Muscle of back (tissue), 11 donors: ENCODE results near the gene SLC9A7. TPM values are rescaled to one million over a fixed set of nuclear protein-coding genes. Genes with fewer than 3 reads are reported as not detected.
A peak's percentile ranks its signal among the peaks of the same experiment; 100 is the strongest.

ENCODE experiments used
- DNase-seq, 3 donors: peaks; one replicate each; pipeline versions ENCODE4 v3.0.0 to v3.0.0-alpha.2; 2013
- polyA plus RNA-seq, 10 donors: library from polyadenylated mRNA; unstranded; fragments of 120-200 nt; gene quantifications; one replicate each; pipeline ENCODE4 v1.2.1, GENCODE V29; 2013; ENCODE audit not compliant: insufficient read length in 10 of 10

Gene SLC9A7
- polyA plus RNA-seq, 10 donors, result 5.1 to 11.1 (median 6.0) TPM

DNA sequence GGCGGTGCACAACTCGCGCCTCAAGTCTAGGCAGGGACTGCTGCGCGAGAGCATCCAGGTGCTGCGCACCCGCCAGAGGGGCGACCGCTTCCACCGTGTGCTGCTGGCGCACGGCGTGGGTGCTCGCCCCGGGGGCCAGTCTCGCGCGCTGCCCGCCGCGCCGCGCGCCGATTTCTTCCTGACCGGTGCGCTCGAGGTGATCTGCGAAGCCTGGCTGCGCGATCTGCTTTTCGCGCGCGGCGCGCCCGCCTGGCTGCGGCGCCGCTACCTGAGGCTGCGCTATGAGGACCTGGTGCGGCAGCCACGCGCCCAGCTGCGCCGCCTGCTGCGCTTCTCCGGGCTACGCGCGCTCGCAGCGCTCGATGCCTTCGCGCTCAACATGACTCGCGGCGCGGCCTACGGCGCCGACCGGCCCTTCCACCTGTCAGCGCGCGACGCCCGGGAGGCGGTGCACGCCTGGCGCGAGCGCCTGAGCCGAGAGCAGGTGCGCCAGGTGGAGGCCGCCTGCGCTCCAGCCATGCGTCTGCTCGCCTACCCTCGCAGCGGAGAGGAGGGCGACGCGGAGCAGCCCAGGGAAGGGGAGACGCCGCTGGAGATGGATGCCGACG, 184.0 kb downstream of the SLC9A7 start:
- DNase-seq, result peak in 1 of 3 donors; percentile 51

DNA sequence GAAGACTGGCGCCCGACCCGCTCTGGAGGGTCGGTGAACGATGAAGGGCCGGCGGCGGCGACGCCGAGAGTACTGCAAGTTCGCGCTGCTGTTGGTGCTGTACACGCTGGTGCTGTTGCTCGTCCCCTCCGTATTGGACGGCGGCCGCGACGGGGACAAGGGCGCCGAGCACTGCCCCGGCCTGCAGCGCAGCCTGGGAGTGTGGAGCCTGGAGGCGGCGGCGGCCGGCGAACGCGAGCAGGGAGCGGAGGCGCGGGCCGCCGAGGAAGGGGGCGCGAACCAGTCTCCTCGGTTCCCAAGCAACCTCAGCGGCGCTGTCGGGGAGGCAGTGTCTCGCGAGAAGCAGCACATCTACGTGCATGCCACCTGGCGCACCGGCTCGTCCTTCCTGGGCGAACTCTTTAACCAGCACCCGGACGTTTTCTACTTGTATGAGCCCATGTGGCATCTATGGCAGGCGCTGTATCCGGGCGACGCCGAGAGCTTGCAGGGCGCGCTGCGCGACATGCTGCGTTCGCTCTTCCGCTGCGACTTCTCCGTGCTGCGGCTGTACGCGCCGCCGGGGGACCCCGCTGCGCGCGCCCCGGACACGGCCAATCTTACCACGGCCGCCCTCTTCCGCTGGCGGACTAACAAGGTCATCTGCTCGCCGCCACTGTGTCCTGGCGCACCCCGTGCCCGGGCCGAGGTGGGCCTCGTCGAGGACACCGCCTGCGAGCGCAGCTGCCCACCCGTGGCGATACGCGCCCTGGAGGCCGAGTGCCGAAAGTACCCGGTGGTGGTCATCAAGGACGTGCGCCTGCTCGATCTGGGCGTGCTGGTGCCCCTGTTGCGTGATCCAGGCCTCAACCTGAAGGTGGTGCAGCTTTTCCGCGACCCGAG, 184.8 kb downstream of the SLC9A7 start:
- DNase-seq, result peak in 2 of 3 donors; percentile 33 to 73

DNA sequence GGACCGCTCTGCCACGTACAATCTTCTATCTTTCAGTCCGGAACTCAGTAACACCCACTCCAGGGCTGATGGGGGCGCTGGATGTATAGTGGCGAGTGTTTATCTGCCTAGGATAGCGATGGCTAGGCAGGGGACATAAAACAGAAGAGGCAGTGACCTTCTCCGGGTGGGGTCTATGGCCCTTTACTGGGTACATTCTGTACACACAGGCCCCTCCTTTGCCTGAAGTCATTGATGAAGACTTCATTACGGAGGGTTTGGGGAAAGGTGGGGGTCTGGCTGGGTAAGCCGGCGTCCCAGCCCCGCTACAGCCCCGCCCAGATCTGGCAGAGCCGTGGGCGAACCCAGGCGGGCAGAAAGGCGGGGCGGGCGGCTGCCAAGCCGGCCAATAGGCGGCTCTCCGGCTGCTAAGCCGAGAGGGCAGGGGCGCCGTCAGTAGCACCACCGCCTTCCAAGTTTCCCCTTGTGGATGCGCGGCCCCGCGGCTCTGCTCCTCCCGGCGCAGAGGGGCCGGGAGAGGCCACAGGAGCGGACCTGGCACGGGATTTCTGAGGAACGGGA, 185.5 kb downstream of the SLC9A7 start, which contains the start of gene CHST7:
CHST7 (plus strand) TSS at position 435 of the 561 bp plus-strand sequence. CDS start 167 bp downstream, outside the sequence.
- DNase-seq, result peak in 2 of 3 donors; percentile 32 to 72

GRCh38 chrX:46572340-46572936, 186.5 kb downstream of the SLC9A7 start:
- DNase-seq, result no peak

DNA sequence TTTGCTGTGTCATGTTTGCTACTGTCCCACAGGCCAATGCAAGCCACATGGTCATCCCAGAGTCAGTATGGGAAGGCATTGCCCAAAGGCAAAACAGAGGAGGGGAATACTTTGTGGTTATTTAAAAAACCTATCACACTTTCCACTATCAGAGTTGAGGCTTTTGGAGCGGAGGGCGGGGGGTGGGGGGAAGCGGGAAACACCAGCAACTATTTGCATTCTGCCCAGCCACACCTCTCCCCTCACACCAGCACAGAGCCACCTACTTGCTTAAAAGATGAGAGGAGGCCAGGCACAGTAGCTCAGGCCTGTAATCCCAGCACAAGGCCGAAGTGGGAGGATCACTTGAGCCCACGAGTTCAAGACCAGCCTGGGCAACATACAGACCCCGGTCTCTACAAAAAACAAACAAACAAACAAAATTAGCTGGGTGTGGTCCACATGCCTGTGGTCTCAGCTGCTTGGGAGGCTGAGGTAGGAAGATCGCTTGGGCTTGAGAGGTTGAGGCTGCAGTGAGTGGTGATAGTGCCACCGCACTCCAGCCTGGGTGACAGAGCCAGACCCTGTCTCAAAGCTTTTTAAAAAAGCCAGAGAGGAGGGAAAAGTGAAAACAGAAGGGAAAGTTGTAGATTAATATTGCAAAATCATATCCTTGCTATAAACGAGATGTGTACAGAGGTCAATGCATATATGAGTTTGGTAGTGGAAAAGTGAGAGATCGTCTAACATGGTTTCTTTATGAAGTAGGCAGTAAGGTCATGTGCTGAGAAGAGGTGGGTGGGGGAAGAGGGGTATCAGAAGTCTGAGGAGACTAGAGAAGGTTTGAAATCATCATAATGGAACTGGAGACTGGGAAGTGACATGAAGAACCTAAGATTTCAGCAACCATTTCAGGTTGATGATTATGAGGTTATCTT, 187.2 kb downstream of the SLC9A7 start:
- DNase-seq, result no peak

DNA sequence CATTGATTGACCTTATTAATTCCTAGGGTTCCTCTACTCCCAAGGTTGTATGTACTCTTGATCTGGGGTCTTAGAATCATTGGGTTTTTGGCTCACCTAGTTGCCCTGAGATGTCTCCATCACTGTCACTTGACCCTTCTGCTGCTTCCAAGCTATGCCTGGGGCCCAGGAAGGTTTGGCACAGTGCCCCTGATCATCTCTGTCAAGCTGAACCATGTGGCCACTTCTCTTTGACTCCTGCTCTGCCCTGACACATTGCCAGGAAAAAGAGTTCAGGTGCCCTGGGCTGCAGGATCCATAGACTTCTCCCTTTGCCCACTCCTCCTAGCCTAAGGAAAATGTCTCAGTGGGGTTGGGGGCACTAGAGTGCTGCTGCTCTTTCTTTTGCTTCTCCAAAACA, 189.3 kb downstream of the SLC9A7 start:
- DNase-seq, result no peak

- DNase-seq, result no peak
Observed at GRCh38 chrX:46567388-46567787, 191.5 kb downstream of the SLC9A7 start.

GRCh38 chrX:46561824-46562657, 196.9 kb downstream of the SLC9A7 start:
- DNase-seq, result no peak

- DNase-seq, result no peak
Observed at GRCh38 chrX:46559062-46559461, 199.9 kb downstream of the SLC9A7 start.

DNA sequence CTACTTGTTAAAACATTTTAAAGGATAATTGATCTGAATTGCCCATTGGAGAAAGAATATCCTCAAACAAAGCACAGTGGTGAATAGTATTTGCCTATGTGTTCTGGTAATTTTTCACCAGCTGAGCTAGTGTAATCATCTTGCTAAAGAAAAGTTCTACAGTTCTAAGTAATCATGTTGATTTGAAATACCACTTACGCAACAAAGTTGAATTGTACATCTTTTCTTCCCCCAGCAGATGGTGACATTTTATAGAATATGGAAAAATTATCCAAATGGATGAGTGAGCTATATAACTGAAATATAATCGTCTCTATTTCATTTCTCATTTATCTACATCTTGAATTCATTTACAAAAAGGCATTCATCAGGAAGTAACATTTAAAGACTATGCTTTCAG, 204.0 kb downstream of the SLC9A7 start:
- peak in 1 of 3 donors; percentile 11 for DNase-seq

- DNase-seq, result no peak
Observed at GRCh38 chrX:46553935-46554334, 205.0 kb downstream of the SLC9A7 start.

- DNase-seq, result no peak
Observed at GRCh38 chrX:46551494-46552128, 207.3 kb downstream of the SLC9A7 start.

DNA sequence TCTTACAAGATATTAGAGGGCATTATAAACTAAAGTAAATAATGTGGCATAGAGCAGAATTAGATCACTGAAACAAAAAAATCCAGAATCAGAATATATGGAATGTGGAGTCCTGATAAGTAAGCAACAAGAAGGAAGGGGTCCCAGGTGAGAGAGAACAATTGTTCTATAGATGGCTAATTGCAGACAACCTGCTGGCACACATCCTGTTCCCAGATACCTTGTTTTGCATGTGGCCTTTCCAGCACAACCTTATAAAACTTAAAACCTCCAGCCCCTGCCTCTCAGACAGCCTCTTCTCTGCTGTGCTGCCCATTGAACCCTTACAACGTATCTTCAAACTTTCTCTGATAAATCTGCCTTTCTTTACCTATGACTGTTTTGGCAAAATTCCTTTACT, 209.0 kb downstream of the SLC9A7 start:
- DNase-seq, result no peak

Other genes starting within 250 kb of the SLC9A7 start
- 1 to 10 TPM; 3.0 to 5.0 (median 3.9) TPM for gene ZNF674, start 213.7 kb downstream of the SLC9A7 start, polyA plus RNA-seq
- gene CHST7, start 185.4 kb downstream of the SLC9A7 start, polyA plus RNA-seq, result 1 to 10 TPM; 3.3 to 5.8 (median 4.1) TPM
- gene RP2, start 77.9 kb upstream of the SLC9A7 start, polyA plus RNA-seq, result 10 to 100 TPM in 7 of 10 donors, 1 to 10 TPM in 3; 7.6 to 13.7 (median 10.7) TPM
- 1 to 10 TPM; 4.1 to 6.0 (median 5.0) TPM for gene JADE3, start 153.3 kb upstream of the SLC9A7 start, polyA plus RNA-seq